GM10266 (cell line): Measurements from ENCODE around the gene TMEM150A.
"Not testable (repeated sequence)": the region's sequence is repeated elsewhere in the genome, so short reads cannot be mapped to it uniquely, and the experiment has no call there.

Experiments
- DNase-seq: peaks from one replicate; pipeline ENCODE4 v3.0.0; 2012; ENCODE audit errors: extremely low spot score
- TF ChIP-seq, protein P1 (sequence below): IDR thresholded peaks from 2 replicates; pipeline ENCODE4 v1.5.1; 2012; ENCODE audit warnings: mild to moderate bottlenecking, low read depth; ENCODE audit not compliant: control insufficient read depth, insufficient read depth; ENCODE audit errors: missing control alignments

TMEM150A gene

DNA sequence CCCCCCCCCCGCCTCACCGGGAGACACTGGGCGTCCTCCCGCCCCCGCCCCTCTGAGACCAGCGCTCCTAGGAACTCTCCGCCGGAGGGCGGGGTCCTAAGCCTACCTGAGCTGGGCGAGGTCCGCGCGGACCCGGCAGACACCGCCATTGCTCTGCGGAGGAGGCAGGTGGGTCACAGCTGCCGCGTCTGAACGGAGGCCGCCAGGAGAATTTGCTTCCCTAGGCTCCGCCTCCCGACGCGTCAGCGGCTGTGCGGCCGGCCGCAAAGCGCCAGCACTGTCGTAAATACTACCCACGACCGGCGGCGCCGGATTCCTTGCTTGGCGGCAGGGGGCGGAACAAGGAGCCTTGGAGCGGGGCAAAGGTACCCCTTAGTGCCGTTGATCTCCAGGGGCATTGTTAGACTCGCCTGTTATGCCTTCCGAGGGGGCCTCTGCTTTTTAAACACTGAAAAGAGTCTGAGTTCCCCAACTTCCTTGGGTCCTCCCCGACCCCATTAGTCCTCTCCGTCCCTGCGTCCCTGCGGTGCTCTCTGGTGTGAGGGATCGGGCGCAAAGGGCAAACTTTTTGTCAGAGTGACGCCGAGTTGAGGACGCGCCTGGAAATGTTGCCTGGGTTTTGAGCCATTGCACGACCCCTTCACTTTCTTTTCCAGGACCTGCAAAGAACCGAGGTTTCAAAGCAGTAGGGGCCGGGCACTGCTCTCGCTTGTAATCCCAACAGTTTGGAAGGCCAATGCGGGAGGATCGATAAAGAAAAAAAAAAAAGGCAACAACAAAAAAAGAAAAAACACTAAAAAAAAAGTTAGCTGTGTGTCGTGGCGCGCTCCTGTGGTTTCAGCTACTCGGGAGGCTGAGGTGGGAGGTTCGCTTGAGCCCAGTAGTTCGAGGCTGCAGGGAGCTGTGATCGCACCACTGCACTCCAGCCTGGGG, 41.0 kb downstream of the TMEM150A start, which contains the start of gene GGCX:
Gene GGCX, minus strand, starts transcription at position 214 of the 933 bp plus-strand sequence. Its CDS starts 65 bp downstream, at position 149.
- TF ChIP-seq, protein P1, sequence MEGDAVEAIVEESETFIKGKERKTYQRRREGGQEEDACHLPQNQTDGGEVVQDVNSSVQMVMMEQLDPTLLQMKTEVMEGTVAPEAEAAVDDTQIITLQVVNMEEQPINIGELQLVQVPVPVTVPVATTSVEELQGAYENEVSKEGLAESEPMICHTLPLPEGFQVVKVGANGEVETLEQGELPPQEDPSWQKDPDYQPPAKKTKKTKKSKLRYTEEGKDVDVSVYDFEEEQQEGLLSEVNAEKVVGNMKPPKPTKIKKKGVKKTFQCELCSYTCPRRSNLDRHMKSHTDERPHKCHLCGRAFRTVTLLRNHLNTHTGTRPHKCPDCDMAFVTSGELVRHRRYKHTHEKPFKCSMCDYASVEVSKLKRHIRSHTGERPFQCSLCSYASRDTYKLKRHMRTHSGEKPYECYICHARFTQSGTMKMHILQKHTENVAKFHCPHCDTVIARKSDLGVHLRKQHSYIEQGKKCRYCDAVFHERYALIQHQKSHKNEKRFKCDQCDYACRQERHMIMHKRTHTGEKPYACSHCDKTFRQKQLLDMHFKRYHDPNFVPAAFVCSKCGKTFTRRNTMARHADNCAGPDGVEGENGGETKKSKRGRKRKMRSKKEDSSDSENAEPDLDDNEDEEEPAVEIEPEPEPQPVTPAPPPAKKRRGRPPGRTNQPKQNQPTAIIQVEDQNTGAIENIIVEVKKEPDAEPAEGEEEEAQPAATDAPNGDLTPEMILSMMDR = peak; percentile 7
- peak; percentile 89 for DNase-seq

DNA sequence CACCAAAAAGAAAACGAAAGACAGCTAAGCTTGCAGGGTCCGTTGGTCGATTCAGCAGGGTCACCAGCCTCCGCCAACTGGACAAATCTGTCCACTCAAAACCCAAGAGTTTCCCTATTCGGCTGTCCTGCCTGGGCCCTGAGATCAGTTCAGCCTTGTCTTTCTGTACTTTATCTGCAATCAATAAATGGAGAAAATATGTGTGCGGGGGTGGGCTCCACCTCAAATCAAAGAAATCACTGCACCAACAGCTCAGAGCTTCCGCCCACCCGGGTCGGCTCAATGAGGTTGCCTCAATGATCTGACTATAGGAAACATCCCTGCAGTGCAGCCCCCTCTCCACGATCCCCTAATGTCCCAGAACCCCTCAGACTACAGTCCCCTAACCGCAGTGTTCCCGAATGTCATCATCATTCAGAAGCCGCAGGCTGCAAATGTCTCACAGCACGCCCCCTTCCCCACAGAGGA, 41.7 kb downstream of the TMEM150A start:
- DNase-seq = no peak
- TF ChIP-seq, protein P1 = no peak

DNA sequence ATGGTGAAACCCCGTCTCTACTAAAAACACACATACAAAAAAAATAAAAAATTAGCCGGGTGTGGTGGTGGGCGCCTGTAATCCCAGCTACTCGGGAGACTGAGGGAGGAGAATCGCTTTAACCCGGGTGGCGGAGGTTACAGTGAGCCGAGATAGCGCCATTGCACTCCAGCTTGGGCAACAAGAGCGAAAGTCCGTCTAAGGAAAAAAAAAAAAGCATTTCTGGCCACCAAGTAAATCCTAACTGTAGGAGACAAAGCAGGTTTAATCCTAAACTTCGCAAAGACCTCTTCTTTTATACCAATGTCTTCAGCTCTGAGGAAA, 42.1 kb downstream of the TMEM150A start:
- not testable (repeated sequence) for DNase-seq

DNA sequence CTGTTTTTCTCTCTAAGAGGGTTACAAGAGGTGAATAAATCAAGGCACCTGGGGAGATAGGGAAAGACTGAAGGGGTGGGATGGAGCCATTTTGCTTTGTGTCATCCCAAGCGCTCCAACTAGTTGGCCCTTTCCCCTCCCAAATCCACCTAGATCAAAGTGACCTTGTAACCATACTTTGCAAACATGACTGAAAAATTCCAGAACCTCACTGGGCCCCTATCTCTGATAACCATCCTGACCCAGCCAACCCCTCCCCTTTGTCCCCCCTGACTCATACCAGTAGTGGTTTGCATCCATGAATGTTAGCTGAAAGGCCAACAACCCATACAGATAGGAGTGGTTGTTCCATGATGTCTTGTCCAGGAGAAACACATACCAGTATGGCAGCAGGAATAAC, 44.3 kb downstream of the TMEM150A start:
- TF ChIP-seq, protein P1 = no peak
- no peak for DNase-seq

DNA sequence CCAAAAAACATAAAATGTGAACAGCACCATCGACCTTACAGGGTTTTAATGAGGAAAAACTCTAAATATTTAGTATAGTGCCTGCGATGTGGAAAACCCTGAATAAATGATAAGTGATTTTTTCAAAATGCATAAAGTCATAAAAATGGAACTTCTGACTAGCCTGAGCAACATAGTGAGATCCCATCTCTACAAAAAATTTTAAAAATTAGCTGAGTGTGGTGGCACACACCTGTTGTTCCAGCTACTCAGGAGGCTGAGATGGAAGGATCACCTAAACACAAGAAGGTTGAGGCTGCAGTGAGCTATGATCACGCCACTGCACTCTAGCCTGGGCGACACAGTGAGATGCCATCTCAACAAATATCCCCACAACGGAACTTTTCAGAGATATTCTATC, 45.4 kb downstream of the TMEM150A start:
- DNase-seq = no peak
- TF ChIP-seq, protein P1 = no peak

DNA sequence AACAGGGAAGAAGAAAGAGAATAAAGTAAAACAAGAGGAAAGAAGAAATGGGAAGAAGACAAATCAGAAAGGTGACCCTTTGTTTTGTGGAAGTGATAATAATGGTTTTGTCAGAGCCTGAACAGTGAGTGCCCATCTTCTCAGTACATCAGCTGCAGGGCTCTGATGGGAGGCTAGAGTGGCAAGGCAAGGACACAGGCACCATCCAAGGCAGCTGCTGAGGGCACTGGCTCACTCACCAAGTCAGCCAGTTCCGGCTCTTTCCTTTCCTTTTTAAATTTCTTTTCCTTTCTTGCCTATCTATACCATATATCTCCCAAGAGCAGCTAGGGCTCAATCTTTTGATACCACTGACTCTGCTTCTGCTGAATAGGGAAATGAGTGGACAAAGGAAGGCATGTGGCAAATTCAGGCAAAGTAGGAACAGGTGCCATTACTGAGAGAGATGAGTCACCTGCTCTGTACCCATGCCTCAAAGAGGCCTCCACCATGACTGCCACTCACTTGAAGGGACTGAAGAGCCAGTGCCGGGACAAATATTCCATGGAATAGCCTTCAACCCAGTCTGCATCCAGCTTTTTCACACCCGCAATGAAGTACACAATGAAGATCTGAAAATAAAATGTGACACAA, 47.4 kb downstream of the TMEM150A start:
- TF ChIP-seq, protein P1 = no peak
- DNase-seq = no peak

DNA sequence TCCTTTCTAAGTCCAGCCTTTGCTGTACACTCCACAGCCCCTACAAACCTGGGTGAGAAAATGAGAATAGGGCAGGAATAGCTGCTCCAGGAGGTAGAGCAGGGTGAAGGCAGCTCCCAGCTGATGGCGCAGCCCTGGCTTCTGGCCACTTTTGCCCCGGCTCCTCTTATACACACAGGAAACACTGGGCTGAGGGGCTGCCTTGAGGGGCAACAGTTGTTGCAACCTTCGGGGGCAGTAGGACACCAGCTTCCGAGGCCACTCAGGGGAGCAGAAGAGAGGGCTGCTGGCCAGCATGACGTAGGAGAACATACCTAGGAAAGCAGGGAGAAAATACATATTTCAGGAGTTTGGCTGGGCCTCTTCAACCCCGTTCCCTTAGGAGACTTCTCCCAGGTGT, 49.3 kb downstream of the TMEM150A start:
- TF ChIP-seq, protein P1 = no peak
- DNase-seq = no peak
